Transverse colon (tissue), 4 donors: ENCODE data around the gene ACTL6A. TPM values are rescaled to one million over a fixed set of nuclear protein-coding genes. Genes with fewer than 3 reads are reported as not detected.

Source experiments
- DNase-seq: peaks from one replicate; pipeline ENCODE4 v3.0.0-alpha.2; 2019
- H3K27ac ChIP-seq, 4 donors: fragments of 200-600 bp; sonication (generic); 2 replicates each; pipeline ENCODE4 v1.5.1; 2016 to 2018; ENCODE audit warnings: inconsistent platforms in 4 of 4
- H3K27me3 ChIP-seq: fragments of 200-600 bp; sonication (generic); 2 replicates; pipeline ENCODE4 v1.5.1; 2017; ENCODE audit warnings: inconsistent platforms
- H3K36me3 ChIP-seq, 4 donors: fragments of 200-600 bp; sonication (generic); 2 replicates each; pipeline ENCODE4 v1.5.1; 2017 to 2019; ENCODE audit warnings: inconsistent platforms in 4 of 4
- H3K4me1 ChIP-seq, 4 donors: fragments of 200-600 bp; sonication (generic); 2 replicates each; pipeline ENCODE4 v1.5.1; 2017 to 2020; ENCODE audit warnings: inconsistent platforms in 4 of 4
- H3K4me3 ChIP-seq, 4 donors: fragments of 200-600 bp; sonication (generic); 1 replicate in 1 of 4; 2 replicates in 3 of 4; pipeline versions ENCODE4 v1.5.1 to v1.6.1; 2017 to 2019; ENCODE audit warnings: inconsistent platforms in 4 of 4
- H3K9me3 ChIP-seq, 2 donors: fragments of 200-600 bp; sonication (generic); 2 replicates each; pipeline ENCODE4 v1.5.1; 2017 to 2019; ENCODE audit warnings: inconsistent platforms in 2 of 2
- EP300 ChIP-seq: sonication (generic); formaldehyde crosslinking; IDR thresholded peaks from one replicate; pipeline ENCODE4 v1.6.1; 2017; ENCODE audit warnings: antibody characterized with exemption, low read depth
- POLR2A ChIP-seq: fragments of 450-650 bp; IDR thresholded peaks from one replicate; pipeline ENCODE4 v1.6.1; 2016; ENCODE audit warnings: antibody characterized with exemption, mild to moderate bottlenecking, moderate library complexity
- POLR2AphosphoS5 ChIP-seq, 3 donors: sonication (generic); formaldehyde crosslinking; IDR thresholded peaks; one replicate each; pipeline ENCODE4 v1.6.1; 2016; ENCODE audit warnings: antibody characterized with exemption in 3 of 3
- WGBS, 2 donors: methylation state at CpG; one replicate each; pipeline ENCODE4 v1.1.5; 2018; ENCODE audit warnings: low coverage in 1 of 2; 5-methylcytosine and 5-hydroxymethylcytosine counted together
- in situ Hi-C, 4 donors: fragments of 200-750 bp; cut with MboI; loops; one replicate each; pipeline versions ENCODE4 v1.15.0 to v1.15.1; 2017; ENCODE audit warnings: low sequenced_read_pairs in 3 of 4, low pct_ligation_motif_present in 1 of 4, low pct_unique_long_range_greater_than_20kb in 1 of 4
- intact Hi-C: fragments of 100-400 bp; cut with DNase I; formaldehyde crosslinking; loops from one replicate; pipeline ENCODE4 v1.15.1; 2023; ENCODE audit warnings: low total_unique reads
- total RNA-seq, 4 donors: library from RNA; depleted of rRNA; stranded (reverse); fragments of >200 nt; gene quantifications; one replicate each; pipeline ENCODE4 v1.1.0, GENCODE V29; 2016
- TF ChIP-seq, protein P1 (sequence below), 5 experiments: fragments of 200-600 bp in 3 of 5; fragments of 450-650 bp in 2 of 5; sonication (generic) in 3 of 5; IDR thresholded peaks; 1 replicate in 2 of 5; 2 replicates in 3 of 5; pipeline ENCODE4 v1.5.1; 2016 to 2017; ENCODE audit warnings: antibody characterized with exemption in 5 of 5, inconsistent platforms in 3 of 5, mild to moderate bottlenecking in 2 of 5, moderate library complexity in 1 of 5

ACTL6A gene
- total RNA-seq, 4 donors from 2014 or later: 1.1 to 47.0 (median 28.4) TPM

DNA sequence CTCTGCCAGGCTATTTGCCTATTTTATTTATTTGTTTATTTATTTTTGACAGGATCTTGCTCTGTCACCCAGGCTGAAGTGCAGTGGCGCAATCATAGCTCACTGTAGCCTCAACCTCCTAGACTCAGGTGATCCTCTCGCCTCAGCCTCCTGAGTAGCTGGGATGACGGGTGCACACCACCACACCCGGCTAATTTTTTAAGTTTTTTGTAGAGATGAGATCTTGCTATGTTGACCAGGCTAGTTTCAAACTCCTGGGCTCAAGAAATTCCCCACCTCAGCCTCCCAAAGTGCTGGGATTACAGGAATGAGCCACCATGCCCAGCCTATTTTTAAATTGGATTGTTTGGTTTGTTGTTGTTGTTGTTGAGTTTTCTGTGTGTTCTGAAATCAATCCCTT is 47.3 kb downstream of the ACTL6A start:
- in situ Hi-C loops: no loop called here
- H3K9me3 ChIP-seq: no peaks in the 10 kb centered on the region
- intact Hi-C loops: no loop called here
- H3K4me1 ChIP-seq: peaks cover 6 to 14% (median 8%) of the 10 kb centered on the region in 4 donors
- peaks cover 0 to 3% (median 0%) of the 10 kb centered on the region in 4 donors for H3K36me3 ChIP-seq
- H3K27me3 ChIP-seq: no peaks in the 10 kb centered on the region
- no peak overlapping the region for H3K27ac ChIP-seq
- no peak overlapping the region for H3K4me3 ChIP-seq
- TF ChIP-seq EP300 (no peak), POLR2A (no peak), POLR2AphosphoS5 (IDR thresholded peaks at IDR 0.05) (no peak)
- TF ChIP-seq, protein P1, sequence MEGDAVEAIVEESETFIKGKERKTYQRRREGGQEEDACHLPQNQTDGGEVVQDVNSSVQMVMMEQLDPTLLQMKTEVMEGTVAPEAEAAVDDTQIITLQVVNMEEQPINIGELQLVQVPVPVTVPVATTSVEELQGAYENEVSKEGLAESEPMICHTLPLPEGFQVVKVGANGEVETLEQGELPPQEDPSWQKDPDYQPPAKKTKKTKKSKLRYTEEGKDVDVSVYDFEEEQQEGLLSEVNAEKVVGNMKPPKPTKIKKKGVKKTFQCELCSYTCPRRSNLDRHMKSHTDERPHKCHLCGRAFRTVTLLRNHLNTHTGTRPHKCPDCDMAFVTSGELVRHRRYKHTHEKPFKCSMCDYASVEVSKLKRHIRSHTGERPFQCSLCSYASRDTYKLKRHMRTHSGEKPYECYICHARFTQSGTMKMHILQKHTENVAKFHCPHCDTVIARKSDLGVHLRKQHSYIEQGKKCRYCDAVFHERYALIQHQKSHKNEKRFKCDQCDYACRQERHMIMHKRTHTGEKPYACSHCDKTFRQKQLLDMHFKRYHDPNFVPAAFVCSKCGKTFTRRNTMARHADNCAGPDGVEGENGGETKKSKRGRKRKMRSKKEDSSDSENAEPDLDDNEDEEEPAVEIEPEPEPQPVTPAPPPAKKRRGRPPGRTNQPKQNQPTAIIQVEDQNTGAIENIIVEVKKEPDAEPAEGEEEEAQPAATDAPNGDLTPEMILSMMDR (IDR thresholded peaks at IDR 0.05): no peak
- WGBS, 2 donors: 98 to 100% methylated on average over 2 to 4 of the region's 4 CpGs
- no peak for DNase-seq

DNA sequence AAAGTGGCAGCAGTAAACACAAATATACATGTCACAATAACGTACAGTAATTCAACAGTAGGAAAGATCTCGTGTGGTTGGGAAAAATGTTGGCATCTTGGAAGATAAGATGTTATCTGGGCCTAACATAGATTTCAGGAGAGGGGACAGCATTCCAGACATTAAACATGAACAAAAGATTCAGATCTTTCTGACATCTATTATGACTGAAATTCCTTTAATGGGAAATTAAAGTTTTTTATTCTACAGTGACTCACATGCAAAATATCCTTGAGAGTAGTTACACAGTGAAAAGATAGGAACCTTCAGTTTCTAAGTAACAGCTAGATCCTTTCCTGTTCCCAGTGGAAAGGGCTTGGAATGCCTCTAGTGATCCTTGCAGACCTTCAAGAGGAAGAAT is 51.1 kb downstream of the ACTL6A start:
- in situ Hi-C loops: no loop called here

DNA sequence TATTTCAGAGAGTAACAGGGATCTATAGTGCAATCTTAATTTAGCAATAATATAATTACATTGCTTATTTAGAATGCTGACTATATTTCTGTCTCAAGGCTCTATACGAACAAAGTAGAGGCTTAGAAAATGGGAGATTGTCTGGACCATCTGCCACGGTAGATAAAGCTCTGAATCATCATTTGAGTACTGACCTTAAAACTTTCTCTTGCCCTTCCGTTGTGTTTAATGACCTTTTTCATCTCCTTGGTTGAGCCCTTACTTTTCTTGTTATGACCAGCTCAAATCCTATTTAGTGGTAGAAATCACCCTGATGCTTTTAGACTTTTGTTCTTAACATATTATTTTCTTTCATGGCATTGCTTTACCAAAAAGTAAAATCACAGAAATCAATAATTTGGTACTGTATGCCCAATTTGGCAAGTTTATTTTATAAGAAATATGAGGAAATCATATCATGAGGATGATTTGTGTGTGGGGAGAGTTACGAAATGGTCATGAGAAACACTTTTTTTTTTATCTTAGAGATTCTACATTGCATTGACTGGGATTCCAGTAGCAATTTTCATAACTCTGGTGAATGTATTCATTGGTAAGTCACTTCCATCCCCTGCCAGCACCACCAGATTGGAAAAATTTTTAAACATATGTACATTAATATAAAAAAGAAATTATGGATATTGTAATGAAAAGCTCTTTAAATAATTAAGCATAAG is 52.9 kb downstream of the ACTL6A start:
- intact Hi-C loops: no loop called here

More for the DNA sequence above, 51.1 kb downstream of the ACTL6A start:
- H3K27ac ChIP-seq: no peak overlapping the region
- H3K36me3 ChIP-seq: peaks cover 0 to 30% (median 11%) of the 10 kb centered on the region in 4 donors
- no peaks in the 10 kb centered on the region for H3K27me3 ChIP-seq
- no peaks in the 10 kb centered on the region for H3K9me3 ChIP-seq
- no peaks in the 10 kb centered on the region for H3K4me1 ChIP-seq
- no peak for DNase-seq
- TF ChIP-seq POLR2A (no peak), POLR2AphosphoS5 (IDR thresholded peaks at IDR 0.05) (no peak), EP300 (no peak)
- TF ChIP-seq, protein P1 (IDR thresholded peaks at IDR 0.05): no peak
- WGBS, 2 donors: 57 to 70% methylated on average over 2 of the region's 2 CpGs
- H3K4me3 ChIP-seq: no peak overlapping the region
- intact Hi-C loops: no loop called here

GRCh38 chr3:179622023-179622422 is 59.3 kb downstream of the ACTL6A start:
- no peak for DNase-seq
- H3K27me3 ChIP-seq: no peaks in the 10 kb centered on the region
- TF ChIP-seq POLR2A (no peak), POLR2AphosphoS5 (IDR thresholded peaks at IDR 0.05) (no peak), EP300 (no peak)
- TF ChIP-seq, protein P1 (IDR thresholded peaks at IDR 0.05): no peak
- H3K27ac ChIP-seq: no peak overlapping the region
- no peak overlapping the region for H3K4me3 ChIP-seq
- H3K9me3 ChIP-seq: no peaks in the 10 kb centered on the region
- H3K36me3 ChIP-seq: peaks cover 0 to 62% (median 29%) of the 10 kb centered on the region in 4 donors
- in situ Hi-C loops (no loop called here), intact Hi-C loops (no loop called here)
- 90% methylated on average over 2 of the region's 2 CpGs for WGBS, 2 donors
- no peaks in the 10 kb centered on the region for H3K4me1 ChIP-seq

More for the DNA sequence above, 52.9 kb downstream of the ACTL6A start:
- H3K36me3 ChIP-seq: peaks cover 0 to 35% (median 13%) of the 10 kb centered on the region in 4 donors
- H3K27ac ChIP-seq: no peak overlapping the region
- 82% methylated on average over 4 of the region's 4 CpGs for WGBS, 2 donors
- in situ Hi-C loops: no loop called here
- no peak overlapping the region for H3K4me3 ChIP-seq
- H3K27me3 ChIP-seq: no peaks in the 10 kb centered on the region
- no peak for DNase-seq
- no peaks in the 10 kb centered on the region for H3K9me3 ChIP-seq
- TF ChIP-seq, protein P1 (IDR thresholded peaks at IDR 0.05): no peak
- TF ChIP-seq POLR2A (no peak), EP300 (no peak), POLR2AphosphoS5 (IDR thresholded peaks at IDR 0.05) (no peak)
- no peaks in the 10 kb centered on the region for H3K4me1 ChIP-seq
